Neutrophil (primary cell): ENCODE results near the gene ASTN2.

Source experiments
- H3K27ac ChIP-seq: fragments of 200-600 bp; sonication (generic); 2 replicates; pipeline ENCODE4 v1.5.1; 2016; ENCODE audit warnings: mild to moderate bottlenecking, moderate library complexity
- H3K27me3 ChIP-seq: fragments of 200-600 bp; sonication (generic); 2 replicates; pipeline ENCODE4 v1.6.0; 2016; ENCODE audit warnings: mild to moderate bottlenecking
- H3K36me3 ChIP-seq: fragments of 200-600 bp; sonication (generic); 2 replicates; pipeline ENCODE4 v1.5.1; 2017
- H3K4me1 ChIP-seq, 2 experiments: fragments of 200-600 bp in 1 of 2; sonication (generic) in 1 of 2; 1 replicate in 1 of 2; 2 replicates in 1 of 2; pipeline versions ENCODE4 v1.5.1 to v1.6.1; 2013 to 2016; ENCODE audit warnings: low read depth in 1 of 2, low read length in 1 of 2, mild to moderate bottlenecking in 1 of 2, moderate library complexity in 1 of 2; ENCODE audit not compliant: control insufficient read depth in 1 of 2, insufficient read depth in 1 of 2
- H3K4me3 ChIP-seq, 2 experiments: fragments of 200-600 bp in 1 of 2; sonication (generic) in 1 of 2; 1 replicate in 1 of 2; 2 replicates in 1 of 2; pipeline ENCODE4 v1.5.1; 2013 to 2016; ENCODE audit warnings: low read depth in 1 of 2, low read length in 1 of 2, mild to moderate bottlenecking in 1 of 2, moderate library complexity in 1 of 2
- H3K9me3 ChIP-seq: fragments of 200-600 bp; sonication (generic); 2 replicates; pipeline ENCODE4 v1.5.1; 2016
- TF ChIP-seq, protein P1 (sequence below): fragments of 200-600 bp; sonication (generic); IDR thresholded peaks from 2 replicates; pipeline ENCODE4 v1.5.1; 2016; ENCODE audit warnings: antibody characterized with exemption

ASTN2 gene

DNA sequence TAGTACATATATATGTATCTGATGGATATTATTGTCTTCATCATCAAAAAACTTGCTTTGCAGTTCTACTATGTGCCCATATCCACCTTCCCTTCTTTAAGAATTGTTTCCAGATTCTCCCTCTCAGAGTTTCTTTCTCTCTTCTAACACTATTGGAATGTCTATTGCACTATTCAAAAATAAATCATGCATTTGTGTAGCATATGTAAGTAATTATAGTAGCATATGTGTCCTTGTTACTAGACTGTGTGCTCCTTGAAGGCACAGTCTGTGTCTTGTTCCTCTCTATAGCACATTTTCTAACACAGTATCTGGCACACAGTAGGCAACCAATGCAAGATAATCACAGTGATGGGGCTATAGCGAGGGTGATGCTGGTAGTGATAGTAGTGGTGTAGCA, 771.2 kb downstream of the ASTN2 start:
- Histone ChIP-seq H3K4me1 (no peaks in the 10 kb centered on the region), H3K9me3 (no peaks in the 10 kb centered on the region)
- TF ChIP-seq, protein P1, sequence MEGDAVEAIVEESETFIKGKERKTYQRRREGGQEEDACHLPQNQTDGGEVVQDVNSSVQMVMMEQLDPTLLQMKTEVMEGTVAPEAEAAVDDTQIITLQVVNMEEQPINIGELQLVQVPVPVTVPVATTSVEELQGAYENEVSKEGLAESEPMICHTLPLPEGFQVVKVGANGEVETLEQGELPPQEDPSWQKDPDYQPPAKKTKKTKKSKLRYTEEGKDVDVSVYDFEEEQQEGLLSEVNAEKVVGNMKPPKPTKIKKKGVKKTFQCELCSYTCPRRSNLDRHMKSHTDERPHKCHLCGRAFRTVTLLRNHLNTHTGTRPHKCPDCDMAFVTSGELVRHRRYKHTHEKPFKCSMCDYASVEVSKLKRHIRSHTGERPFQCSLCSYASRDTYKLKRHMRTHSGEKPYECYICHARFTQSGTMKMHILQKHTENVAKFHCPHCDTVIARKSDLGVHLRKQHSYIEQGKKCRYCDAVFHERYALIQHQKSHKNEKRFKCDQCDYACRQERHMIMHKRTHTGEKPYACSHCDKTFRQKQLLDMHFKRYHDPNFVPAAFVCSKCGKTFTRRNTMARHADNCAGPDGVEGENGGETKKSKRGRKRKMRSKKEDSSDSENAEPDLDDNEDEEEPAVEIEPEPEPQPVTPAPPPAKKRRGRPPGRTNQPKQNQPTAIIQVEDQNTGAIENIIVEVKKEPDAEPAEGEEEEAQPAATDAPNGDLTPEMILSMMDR, result no peak

GRCh38 chr9:116641292-116642059, 773.4 kb downstream of the ASTN2 start:
- Histone ChIP-seq H3K27ac (no peak overlapping the region), H3K27me3 (no peaks in the 10 kb centered on the region), H3K4me1 (no peaks in the 10 kb centered on the region), H3K9me3 (no peaks in the 10 kb centered on the region), H3K36me3 (no peaks in the 10 kb centered on the region), H3K4me3 (no peak overlapping the region)
- TF ChIP-seq, protein P1, result no peak

More for the DNA sequence above, 771.2 kb downstream of the ASTN2 start:
- Histone ChIP-seq H3K36me3 (no peaks in the 10 kb centered on the region), H3K27ac (no peak overlapping the region), H3K27me3 (no peaks in the 10 kb centered on the region), H3K4me3 (no peak overlapping the region)

GRCh38 chr9:116639251-116639741, 775.6 kb downstream of the ASTN2 start:
- H3K27ac ChIP-seq, result no peak overlapping the region
- no peaks in the 10 kb centered on the region for H3K36me3 ChIP-seq
- no peaks in the 10 kb centered on the region for H3K4me1 ChIP-seq
- no peak overlapping the region for H3K4me3 ChIP-seq
- TF ChIP-seq, protein P1, result no peak
- H3K27me3 ChIP-seq, result no peaks in the 10 kb centered on the region
- no peaks in the 10 kb centered on the region for H3K9me3 ChIP-seq

GRCh38 chr9:116635908-116636307, 778.9 kb downstream of the ASTN2 start:
- no peak overlapping the region for H3K4me3 ChIP-seq
- no peaks in the 10 kb centered on the region for H3K36me3 ChIP-seq
- TF ChIP-seq, protein P1, result no peak
- no peaks in the 10 kb centered on the region for H3K9me3 ChIP-seq
- H3K27me3 ChIP-seq, result no peaks in the 10 kb centered on the region
- no peaks in the 10 kb centered on the region for H3K4me1 ChIP-seq
- H3K27ac ChIP-seq, result no peak overlapping the region

GRCh38 chr9:116632990-116633838, 781.6 kb downstream of the ASTN2 start:
- TF ChIP-seq, protein P1, result no peak

More at GRCh38 chr9:116632990-116633838, 781.6 kb downstream of the ASTN2 start:
- Histone ChIP-seq H3K36me3 (no peaks in the 10 kb centered on the region), H3K27me3 (no peaks in the 10 kb centered on the region), H3K27ac (no peak overlapping the region), H3K4me1 (no peaks in the 10 kb centered on the region), H3K9me3 (no peaks in the 10 kb centered on the region), H3K4me3 (no peak overlapping the region)
